Chondrocyte (in vitro differentiated cells): Measurements from ENCODE around the gene ZMYM2. TPM values are rescaled to one million over a fixed set of nuclear protein-coding genes. Genes with fewer than 3 reads are reported as not detected.
A peak's percentile ranks its signal among the peaks of the same experiment; 100 is the strongest.
"Not testable (repeated sequence)": the region's sequence is repeated elsewhere in the genome, so short reads cannot be mapped to it uniquely, and the experiment has no call there.

Experiments
- DNase-seq: peaks from one replicate; pipeline ENCODE4 v3.0.0; 2021; ENCODE audit warnings: mixed read lengths, low spot score
- H3K27ac Mint-ChIP-seq: one replicate; pipeline ENCODE4 v1.8.0; 2021; ENCODE audit warnings: mild to moderate bottlenecking, moderate library complexity, mixed read lengths; ENCODE audit not compliant: unreplicated experiment
- H3K27me3 Mint-ChIP-seq: 2 replicates; pipeline ENCODE4 v1.8.0; 2021; ENCODE audit warnings: low read depth, mixed read lengths
- H3K36me3 Mint-ChIP-seq: 2 replicates; pipeline ENCODE4 v1.8.0; 2021; ENCODE audit warnings: low read depth, mixed read lengths
- H3K4me1 Mint-ChIP-seq: 2 replicates; pipeline ENCODE4 v1.8.0; 2021; ENCODE audit warnings: low read depth, mild to moderate bottlenecking, mixed read lengths
- H3K4me3 Mint-ChIP-seq: one replicate; pipeline ENCODE4 v1.8.0; 2021; ENCODE audit warnings: mild to moderate bottlenecking, moderate library complexity, mixed read lengths; ENCODE audit not compliant: unreplicated experiment
- H3K9me3 Mint-ChIP-seq: 2 replicates; pipeline ENCODE4 v1.8.0; 2021; ENCODE audit warnings: low read depth, mixed read lengths
- total RNA-seq: library from RNA; stranded (reverse); gene quantifications from 3 replicates; pipeline ENCODE4 v1.2.1, GENCODE V29; 2021
- TF ChIP-seq, protein P1 (sequence below): fragments of 200-600 bp; sonication (generic); IDR thresholded peaks from 2 replicates; pipeline ENCODE4 v1.5.0; 2021; ENCODE audit warnings: antibody characterized with exemption, mild to moderate bottlenecking, moderate library complexity

Gene ZMYM2
- total RNA-seq, 1 donor from 2014 or later = 87.5 TPM

DNA sequence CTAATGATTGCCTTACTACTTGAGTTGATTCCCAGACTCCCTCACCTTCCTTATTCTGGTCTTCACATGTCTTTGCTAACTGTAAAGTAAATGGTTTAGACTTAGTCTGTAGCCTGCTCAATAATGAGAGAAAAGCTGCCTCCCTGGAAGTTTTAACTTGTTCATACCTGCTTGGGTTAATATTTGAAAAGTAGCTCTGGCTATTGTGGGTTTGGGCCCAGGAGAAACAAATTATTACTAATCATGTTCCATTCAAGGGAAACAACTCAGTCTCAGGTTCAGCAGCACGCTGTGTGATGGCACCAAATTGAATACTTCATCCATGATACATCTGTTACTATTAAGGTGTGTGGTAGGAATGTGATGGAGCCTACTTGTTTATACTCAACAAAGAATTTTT is 75.0 kb downstream of the ZMYM2 start:
- H3K4me3 Mint-ChIP-seq = no peak overlapping the region
- H3K9me3 Mint-ChIP-seq = peaks cover 4% of the 10 kb centered on the region
- H3K27me3 Mint-ChIP-seq = no peaks in the 10 kb centered on the region
- DNase-seq = no peak
- H3K36me3 Mint-ChIP-seq = peaks cover 31% of the 10 kb centered on the region
- TF ChIP-seq, protein P1, sequence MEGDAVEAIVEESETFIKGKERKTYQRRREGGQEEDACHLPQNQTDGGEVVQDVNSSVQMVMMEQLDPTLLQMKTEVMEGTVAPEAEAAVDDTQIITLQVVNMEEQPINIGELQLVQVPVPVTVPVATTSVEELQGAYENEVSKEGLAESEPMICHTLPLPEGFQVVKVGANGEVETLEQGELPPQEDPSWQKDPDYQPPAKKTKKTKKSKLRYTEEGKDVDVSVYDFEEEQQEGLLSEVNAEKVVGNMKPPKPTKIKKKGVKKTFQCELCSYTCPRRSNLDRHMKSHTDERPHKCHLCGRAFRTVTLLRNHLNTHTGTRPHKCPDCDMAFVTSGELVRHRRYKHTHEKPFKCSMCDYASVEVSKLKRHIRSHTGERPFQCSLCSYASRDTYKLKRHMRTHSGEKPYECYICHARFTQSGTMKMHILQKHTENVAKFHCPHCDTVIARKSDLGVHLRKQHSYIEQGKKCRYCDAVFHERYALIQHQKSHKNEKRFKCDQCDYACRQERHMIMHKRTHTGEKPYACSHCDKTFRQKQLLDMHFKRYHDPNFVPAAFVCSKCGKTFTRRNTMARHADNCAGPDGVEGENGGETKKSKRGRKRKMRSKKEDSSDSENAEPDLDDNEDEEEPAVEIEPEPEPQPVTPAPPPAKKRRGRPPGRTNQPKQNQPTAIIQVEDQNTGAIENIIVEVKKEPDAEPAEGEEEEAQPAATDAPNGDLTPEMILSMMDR = no peak
- H3K4me1 Mint-ChIP-seq = no peaks in the 10 kb centered on the region
- H3K27ac Mint-ChIP-seq = no peak overlapping the region

DNA sequence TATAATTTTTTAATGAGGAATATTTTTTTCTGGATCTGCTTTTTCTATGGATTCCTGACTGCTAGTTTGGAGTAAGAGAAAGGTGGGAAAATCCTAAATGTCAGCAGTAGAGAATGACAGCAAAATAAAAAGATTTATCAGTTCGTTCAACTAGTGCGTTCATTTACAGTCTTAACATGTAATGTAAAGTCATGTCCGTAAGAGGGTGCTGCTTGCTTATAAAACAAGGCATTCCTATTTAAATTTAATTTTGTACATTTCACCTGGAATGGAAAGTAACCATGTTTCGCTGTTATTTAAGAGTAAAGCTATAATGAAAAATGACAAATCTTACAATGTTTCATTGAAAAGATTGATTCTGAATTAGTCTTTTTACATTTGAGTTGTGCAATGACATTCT is 76.6 kb downstream of the ZMYM2 start:
- Mint-ChIP-seq H3K36me3 (peaks cover 43% of the 10 kb centered on the region), H3K4me3 (no peak overlapping the region), H3K27ac (no peak overlapping the region), H3K9me3 (peaks cover 6% of the 10 kb centered on the region), H3K27me3 (no peaks in the 10 kb centered on the region), H3K4me1 (peaks cover 5% of the 10 kb centered on the region)
- TF ChIP-seq, protein P1 = peak; percentile 64
- DNase-seq = no peak

DNA sequence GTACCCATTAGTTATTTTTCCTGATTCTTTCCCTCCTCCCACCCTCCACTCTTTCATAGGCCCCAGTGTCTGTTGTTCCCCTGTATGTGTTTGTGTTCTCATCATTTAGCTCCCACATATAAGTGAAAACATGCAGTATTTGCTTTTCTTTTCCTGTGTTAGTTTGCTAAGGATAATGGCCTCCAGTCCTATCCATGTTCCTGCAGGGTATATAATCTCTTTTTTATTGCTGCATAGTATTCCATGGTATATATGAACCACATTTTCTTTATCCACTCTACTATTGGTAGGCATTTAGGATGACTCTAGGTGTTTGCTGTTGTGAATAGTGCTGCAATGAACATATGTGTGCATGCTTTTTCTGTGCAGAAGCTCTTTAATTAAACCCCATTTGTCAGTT is 79.4 kb downstream of the ZMYM2 start:
- DNase-seq = no peak
- H3K36me3 Mint-ChIP-seq = peaks cover 48% of the 10 kb centered on the region
- H3K27me3 Mint-ChIP-seq = no peaks in the 10 kb centered on the region
- no peak overlapping the region for H3K4me3 Mint-ChIP-seq
- TF ChIP-seq, protein P1 = no peak
- peaks cover 14% of the 10 kb centered on the region for H3K9me3 Mint-ChIP-seq
- H3K27ac Mint-ChIP-seq = no peak overlapping the region
- peaks cover 12% of the 10 kb centered on the region for H3K4me1 Mint-ChIP-seq

DNA sequence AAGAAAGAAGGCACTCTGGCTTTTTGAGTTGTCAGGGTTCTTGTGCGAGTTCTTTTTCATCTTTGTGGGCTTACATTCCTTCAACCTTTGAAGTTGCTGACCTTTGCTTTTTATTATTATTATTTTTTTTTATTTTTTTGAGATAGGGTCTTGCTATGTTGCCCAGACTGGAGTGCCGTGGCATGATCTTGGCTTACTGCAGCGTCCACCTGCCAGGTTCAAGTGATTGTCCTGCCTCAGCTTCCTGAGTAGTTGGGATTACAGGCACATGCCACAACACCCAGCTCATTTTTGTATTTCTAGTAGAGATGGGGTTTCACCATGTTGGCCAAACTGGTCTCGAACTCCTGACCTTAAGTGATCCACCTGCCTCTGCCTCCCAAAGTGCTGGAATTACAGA is 84.1 kb downstream of the ZMYM2 start:
- not testable (repeated sequence) for H3K27me3 Mint-ChIP-seq, H3K4me3 Mint-ChIP-seq
- H3K4me1 Mint-ChIP-seq = peaks cover 12% of the 10 kb centered on the region

DNA sequence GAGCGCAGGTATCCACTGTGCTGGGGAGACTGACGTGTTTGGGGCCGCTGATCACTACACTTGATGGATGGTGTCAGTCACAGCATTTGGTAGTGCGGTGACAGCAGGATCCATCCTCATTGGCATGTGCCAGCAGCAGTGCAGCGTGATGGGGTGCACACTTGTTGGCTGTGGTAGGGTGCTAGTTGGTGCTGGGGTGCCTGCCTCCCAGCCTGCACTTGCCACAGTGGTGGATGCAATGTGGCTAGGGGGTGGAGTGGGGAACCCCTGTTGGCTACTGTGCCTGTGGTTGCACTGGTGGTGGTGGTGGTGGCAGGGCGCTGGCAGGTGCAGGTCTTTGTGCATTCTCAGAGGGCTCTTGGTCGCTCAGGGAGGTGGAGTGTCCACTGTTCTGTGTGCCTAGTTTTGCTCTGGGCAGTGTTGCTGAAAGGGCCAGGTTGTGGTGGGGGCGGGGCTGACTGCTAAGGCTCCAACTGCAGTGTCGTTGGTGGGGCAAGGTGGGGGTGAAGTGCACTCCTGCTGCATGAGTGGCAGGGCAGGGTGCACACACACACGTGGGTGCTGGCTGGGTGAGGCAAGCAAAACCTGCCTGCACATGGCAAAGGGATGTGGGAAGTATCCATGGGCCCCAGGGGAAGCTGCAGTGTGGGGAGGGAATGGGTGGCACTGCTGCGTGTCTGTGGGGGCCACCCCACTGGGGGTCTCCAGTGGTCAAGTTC is 84.8 kb downstream of the ZMYM2 start:
- Mint-ChIP-seq H3K4me1 (peaks cover 12% of the 10 kb centered on the region), H3K27me3 (no peaks in the 10 kb centered on the region), H3K9me3 (peaks cover 10% of the 10 kb centered on the region), H3K4me3 (no peak overlapping the region), H3K27ac (no peak overlapping the region), H3K36me3 (peaks cover 39% of the 10 kb centered on the region)
- no peak for DNase-seq
- TF ChIP-seq, protein P1 = no peak

More for the DNA sequence above, 84.1 kb downstream of the ZMYM2 start:
- not testable (repeated sequence) for DNase-seq, H3K27ac Mint-ChIP-seq
- Mint-ChIP-seq H3K36me3 (peaks cover 47% of the 10 kb centered on the region), H3K9me3 (peaks cover 14% of the 10 kb centered on the region)

DNA sequence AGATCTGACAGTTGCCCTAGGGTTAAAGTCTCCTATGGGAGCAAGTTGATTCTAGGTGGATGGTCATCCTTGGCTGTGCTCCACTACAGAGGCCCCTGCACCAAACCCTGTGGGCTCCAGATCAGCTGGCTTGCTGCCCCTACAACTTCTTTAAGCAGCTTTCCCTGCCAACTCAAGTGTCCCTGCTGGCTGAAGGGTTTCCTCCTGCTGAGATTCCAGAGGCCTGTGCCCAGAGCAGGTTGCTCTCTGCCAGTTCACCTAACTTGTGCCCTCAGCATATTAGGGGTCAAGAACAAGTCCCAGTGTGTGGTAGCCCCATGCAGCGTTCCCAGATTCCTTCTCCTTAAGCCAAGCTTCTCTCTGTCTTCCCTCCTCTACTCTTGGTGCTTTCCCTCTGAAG is 85.6 kb downstream of the ZMYM2 start:
- no peak overlapping the region for H3K27ac Mint-ChIP-seq
- DNase-seq = no peak
- H3K4me3 Mint-ChIP-seq = no peak overlapping the region
- H3K4me1 Mint-ChIP-seq = peaks cover 12% of the 10 kb centered on the region
- H3K27me3 Mint-ChIP-seq = no peaks in the 10 kb centered on the region
- TF ChIP-seq, protein P1 = no peak
- peaks cover 10% of the 10 kb centered on the region for H3K9me3 Mint-ChIP-seq
- H3K36me3 Mint-ChIP-seq = peaks cover 32% of the 10 kb centered on the region
